Measurements from ENCODE around the gene PRRG4.
"Not testable (repeated sequence)": the region's sequence is repeated elsewhere in the genome, so short reads cannot be mapped to it uniquely, and the experiment has no call there.

Gene PRRG4

GRCh38 chr11:32821917-32822560 lies 7.7 kb upstream of the PRRG4 start:
- no peak overlapping the region for H3K4me3 ChIP-seq (replicated peaks; ENCODE audit: insufficient read depth, low read length)

GRCh38 chr11:32823617-32824016 lies 6.1 kb upstream of the PRRG4 start:
- H3K4me3 ChIP-seq (replicated peaks; ENCODE audit: insufficient read depth, low read length); H3K27me3 ChIP-seq (ENCODE audit: insufficient read depth, poor library complexity, severe bottlenecking); H3K27ac ChIP-seq (replicated peaks): not testable (repeated sequence)
- DNase-seq (ENCODE audit: low read depth in 1 of 2, low spot score in 1 of 2) = peak in 1 of 2 experiments; percentile 51

More at GRCh38 chr11:32821917-32822560, 7.7 kb upstream of the PRRG4 start:
- no peak for DNase-seq (ENCODE audit: low read depth in 1 of 2, low spot score in 1 of 2)
- H3K27me3 ChIP-seq (ENCODE audit: insufficient read depth, poor library complexity, severe bottlenecking) = no peaks in the 10 kb centered on the region
- no peak for TF ChIP-seq SPI1 (IDR thresholded peaks at IDR 0.05; ENCODE audit: borderline replicate concordance, low read depth)
- TF ChIP-seq CTCF (IDR thresholded peaks at IDR 0.05; ENCODE audit: insufficient read depth, low read length) = no peak
- TF ChIP-seq GABPA (IDR thresholded peaks at IDR 0.05; ENCODE audit: low read depth) = no peak
- TF ChIP-seq POLR2AphosphoS5 (IDR thresholded peaks at IDR 0.05; ENCODE audit: low read depth) = no peak
- no peak for TF ChIP-seq REST (IDR thresholded peaks at IDR 0.05; ENCODE audit: insufficient replicate concordance, low read depth)
- no peak overlapping the region for H3K27ac ChIP-seq (replicated peaks)

- Histone ChIP-seq H3K27me3 (ENCODE audit: insufficient read depth, poor library complexity, severe bottlenecking) (no peaks in the 10 kb centered on the region), H3K27ac (replicated peaks) (no peak overlapping the region), H3K4me3 (replicated peaks; ENCODE audit: insufficient read depth, low read length) (no peak overlapping the region)
- no peak for DNase-seq (ENCODE audit: low read depth in 1 of 2, low spot score in 1 of 2)
- TF ChIP-seq POLR2AphosphoS5 (IDR thresholded peaks at IDR 0.05; ENCODE audit: low read depth) = no peak
Measured at GRCh38 chr11:32826113-32826512, 3.6 kb upstream of the PRRG4 start.

GRCh38 chr11:32827276-32827675 lies 2.5 kb upstream of the PRRG4 start:
- TF ChIP-seq POLR2AphosphoS5 (IDR thresholded peaks at IDR 0.05; ENCODE audit: low read depth) = no peak
- TF ChIP-seq CTCF (IDR thresholded peaks at IDR 0.05; ENCODE audit: insufficient read depth, low read length) = no peak
- no peak for TF ChIP-seq SPI1 (IDR thresholded peaks at IDR 0.05; ENCODE audit: borderline replicate concordance, low read depth)
- no peak for TF ChIP-seq REST (IDR thresholded peaks at IDR 0.05; ENCODE audit: insufficient replicate concordance, low read depth)
- TF ChIP-seq GABPA (IDR thresholded peaks at IDR 0.05; ENCODE audit: low read depth) = no peak
- no peak for DNase-seq (ENCODE audit: low read depth in 1 of 2, low spot score in 1 of 2)
- Histone ChIP-seq H3K27ac (replicated peaks) (no peak overlapping the region), H3K27me3 (ENCODE audit: insufficient read depth, poor library complexity, severe bottlenecking) (no peaks in the 10 kb centered on the region), H3K4me3 (replicated peaks; ENCODE audit: insufficient read depth, low read length) (no peak overlapping the region)

- H3K27ac ChIP-seq (replicated peaks) = peak overlapping the region; percentile 54
- no peak for TF ChIP-seq CTCF (IDR thresholded peaks at IDR 0.05; ENCODE audit: insufficient read depth, low read length)
- 0 out of 2 replicates have a peak, but pooled peaks have one; percentile 13 for TF ChIP-seq POLR2AphosphoS5 (IDR thresholded peaks at IDR 0.05; ENCODE audit: low read depth)
- DNase-seq (ENCODE audit: low read depth in 1 of 2, low spot score in 1 of 2) = no peak
- no peaks in the 10 kb centered on the region for H3K27me3 ChIP-seq (ENCODE audit: insufficient read depth, poor library complexity, severe bottlenecking)
- peak overlapping the region; percentile 82 for H3K4me3 ChIP-seq (replicated peaks; ENCODE audit: insufficient read depth, low read length)
Measured at GRCh38 chr11:32829157-32829679, 509 bp upstream of the PRRG4 start.

All from HL-60 (cell line).